H1 (cell line): ENCODE measurements around the gene STX18. TPM values are rescaled to one million over a fixed set of nuclear protein-coding genes. Genes with fewer than 3 reads are reported as not detected.

Source experiments
- CTCF ChIA-PET: fragments of 300-600 bp; sonication (Branson Sonifier 250); formaldehyde crosslinking; loops from one replicate; lab custom pipeline; 2021; ENCODE audit not compliant: partially characterized antibody; lab: Charles Lee
- POLR2A ChIA-PET: fragments of 300-600 bp; sonication (Branson Sonifier 250); formaldehyde crosslinking; loops from one replicate; lab custom pipeline; 2021; ENCODE audit warnings: inconsistent platforms; ENCODE audit not compliant: partially characterized antibody; lab: Charles Lee
- DNase-seq, 2 experiments: peaks; one replicate each; pipeline versions ENCODE4 v3.0.0 to v3.0.0-alpha.2; 2010 to 2022; ENCODE audit warnings: low spot score in 2 of 2, low read depth in 1 of 2, mixed read lengths in 1 of 2
- FAIRE-seq: peaks from 2 replicates; lab custom pipeline; 2011; peaks lifted over from hg19 to GRCh38; lab: Jason Lieb, UNC
- H2AFZ ChIP-seq: 2 replicates; pipeline ENCODE4 v1.8.1; 2012; ENCODE audit warnings: low read length, inconsistent platforms
- H2AK5ac ChIP-seq: 2 replicates; pipeline ENCODE4 v1.6.1; 2013; ENCODE audit warnings: low read depth, low read length
- H2BK120ac ChIP-seq: replicated peaks from 2 replicates; pipeline ENCODE3; 2013; ENCODE audit warnings: low read depth, low read length, inconsistent platforms
- H2BK12ac ChIP-seq: 2 replicates; pipeline ENCODE4 v1.6.1; 2013; ENCODE audit warnings: low read depth, low read length
- H2BK15ac ChIP-seq: 2 replicates; pipeline ENCODE4 v1.6.1; 2013; ENCODE audit warnings: low read length
- H2BK20ac ChIP-seq: 2 replicates; pipeline ENCODE4 v1.6.1; 2013; ENCODE audit warnings: low read length
- H2BK5ac ChIP-seq: 2 replicates; pipeline ENCODE4 v1.6.1; 2013; ENCODE audit warnings: low read depth, low read length
- H3K14ac ChIP-seq: 2 replicates; pipeline ENCODE4 v1.6.1; 2013; ENCODE audit warnings: inconsistent platforms; ENCODE audit not compliant: insufficient read length
- H3K18ac ChIP-seq: 2 replicates; pipeline ENCODE4 v1.6.1; 2013; ENCODE audit warnings: low read length; ENCODE audit errors: extremely low read depth
- H3K23ac ChIP-seq: 2 replicates; pipeline ENCODE4 v1.6.1; 2013; ENCODE audit warnings: inconsistent platforms; ENCODE audit not compliant: insufficient read length
- H3K23me2 ChIP-seq: 2 replicates; pipeline ENCODE4 v1.6.1; 2013; ENCODE audit warnings: low read depth, low read length
- H3K27ac ChIP-seq: 2 replicates; pipeline ENCODE4 v1.6.1; 2011; ENCODE audit warnings: low read depth, low read length, inconsistent platforms
- H3K27me3 ChIP-seq, 4 experiments: replicated peaks in 1 of 4; 1 replicate in 1 of 4; 2 replicates in 3 of 4; pipeline versions ENCODE4 v1.6.1 to v1.8.1; 2011 to 2013; ENCODE audit warnings: low read length in 3 of 4, mild to moderate bottlenecking in 3 of 4, inconsistent platforms in 2 of 4, mixed read lengths in 2 of 4, moderate library complexity in 1 of 4; ENCODE audit not compliant: control insufficient read depth in 3 of 4, insufficient read depth in 3 of 4; ENCODE audit errors: extremely low read depth in 1 of 4
- H3K36me3 ChIP-seq, 4 experiments: 2 replicates each; pipeline versions ENCODE4 v1.6.1 to v1.8.1; 2011 to 2013; ENCODE audit warnings: mild to moderate bottlenecking in 4 of 4, low read length in 3 of 4, moderate library complexity in 2 of 4, control low read depth in 1 of 4, inconsistent platforms in 1 of 4; ENCODE audit not compliant: insufficient read depth in 4 of 4, control insufficient read depth in 2 of 4
- H3K4ac ChIP-seq: replicated peaks from 2 replicates; pipeline ENCODE3; 2013; ENCODE audit warnings: low read length, low read depth, mixed read lengths, inconsistent platforms; ENCODE audit not compliant: insufficient read length
- H3K4me1 ChIP-seq, 4 experiments: replicated peaks in 1 of 4; 1 replicate in 1 of 4; 2 replicates in 3 of 4; pipeline versions ENCODE4 v1.6.1 to v1.8.1; 2011 to 2013; ENCODE audit warnings: low read length in 3 of 4, inconsistent platforms in 2 of 4, mixed read lengths in 1 of 4; ENCODE audit not compliant: insufficient read depth in 4 of 4, control insufficient read depth in 3 of 4
- H3K4me2 ChIP-seq, 2 experiments: 2 replicates each; pipeline versions ENCODE4 v1.6.1 to v1.8.1; 2011 to 2013; ENCODE audit warnings: low read depth in 2 of 2, low read length in 2 of 2, control low read depth in 1 of 2, inconsistent platforms in 1 of 2, mild to moderate bottlenecking in 1 of 2; ENCODE audit not compliant: insufficient read depth in 1 of 2
- H3K4me3 ChIP-seq, 4 experiments: fragments of 200-600, 300-600 bp in 1 of 4; sonication (generic), shearing (Covaris generic), sonication (Bioruptor Twin) in 1 of 4; 2 replicates each; pipeline versions ENCODE4 v1.5.1 to v1.8.1; 2011 to 2016; ENCODE audit warnings: low read length in 4 of 4, low read depth in 3 of 4, control low read depth in 2 of 4, inconsistent platforms in 2 of 4, mild to moderate bottlenecking in 2 of 4, mixed read lengths in 1 of 4, moderate library complexity in 1 of 4; ENCODE audit not compliant: insufficient read depth in 2 of 4; ENCODE audit errors: extremely low read depth in 1 of 4
- H3K56ac ChIP-seq: replicated peaks from 2 replicates; pipeline ENCODE3; 2013; ENCODE audit warnings: low read depth, mild to moderate bottlenecking, mixed read lengths, low read length, inconsistent platforms; ENCODE audit not compliant: insufficient read length
- H3K79me1 ChIP-seq: 2 replicates; pipeline ENCODE4 v1.6.1; 2013; ENCODE audit warnings: low read depth, low read length, control low read depth
- H3K79me2 ChIP-seq, 2 experiments: 2 replicates each; pipeline versions ENCODE4 v1.6.1 to v1.8.1; 2012 to 2013; ENCODE audit warnings: low read length in 2 of 2, mild to moderate bottlenecking in 2 of 2, inconsistent platforms in 1 of 2; ENCODE audit not compliant: insufficient read depth in 2 of 2, control insufficient read depth in 1 of 2
- H3K9ac ChIP-seq, 4 experiments: replicated peaks in 1 of 4; 1 replicate in 1 of 4; 2 replicates in 3 of 4; pipeline versions ENCODE4 v1.6.1 to v1.8.1; 2011 to 2013; ENCODE audit warnings: low read depth in 3 of 4, low read length in 3 of 4, control low read depth in 2 of 4, mild to moderate bottlenecking in 2 of 4, moderate library complexity in 2 of 4, inconsistent platforms in 1 of 4; ENCODE audit errors: extremely low read depth in 1 of 4
- H3K9me3 ChIP-seq, 2 experiments: 2 replicates each; pipeline versions ENCODE4 v1.6.1 to v1.8.1; 2012 to 2013; ENCODE audit warnings: mild to moderate bottlenecking in 2 of 2, moderate library complexity in 2 of 2, control low read depth in 1 of 2, inconsistent platforms in 1 of 2, low read depth in 1 of 2, low read length in 1 of 2, mixed read lengths in 1 of 2; ENCODE audit not compliant: insufficient read depth in 2 of 2
- H4K20me1 ChIP-seq, 2 experiments: replicated peaks in 1 of 2; 2 replicates each; pipeline versions ENCODE3 to v1.8.1; 2011 to 2013; ENCODE audit warnings: inconsistent platforms in 2 of 2, low read length in 2 of 2, mild to moderate bottlenecking in 1 of 2; ENCODE audit not compliant: insufficient read depth in 2 of 2, control insufficient read depth in 1 of 2
- H4K5ac ChIP-seq: 2 replicates; pipeline ENCODE4 v1.6.1; 2013; ENCODE audit warnings: low read length, low read depth, mixed read lengths, inconsistent platforms; ENCODE audit not compliant: insufficient read length
- H4K8ac ChIP-seq: 2 replicates; pipeline ENCODE4 v1.8.0; 2013; ENCODE audit warnings: mild to moderate bottlenecking, moderate library complexity, low read length, inconsistent platforms; ENCODE audit not compliant: insufficient read depth; ENCODE audit errors: extremely low read depth
- H4K91ac ChIP-seq: replicated peaks from 2 replicates; pipeline ENCODE3; 2013; ENCODE audit warnings: low read length, mixed read lengths, inconsistent platforms; ENCODE audit not compliant: insufficient read length
- ASH2L ChIP-seq: fragments of 200-600, 300-600 bp; sonication (generic); IDR thresholded peaks from one replicate; pipeline ENCODE4 v1.7.1; 2017; ENCODE audit warnings: low read length
- BACH1 ChIP-seq: IDR thresholded peaks from 2 replicates; pipeline ENCODE4 v1.6.1; 2012; ENCODE audit warnings: low read length, improper control_type of control experiment
- CTBP2 ChIP-seq: IDR thresholded peaks from 2 replicates; pipeline ENCODE4 v1.7.0; 2011; ENCODE audit warnings: borderline replicate concordance, mild to moderate bottlenecking, moderate library complexity, mixed read lengths, low read length; ENCODE audit not compliant: insufficient read depth, insufficient read length
- GABPA ChIP-seq: IDR thresholded peaks from 2 replicates; pipeline ENCODE4 v1.6.1; 2011; ENCODE audit warnings: mild to moderate bottlenecking, low read length, moderate library complexity, borderline replicate concordance; ENCODE audit not compliant: insufficient read depth
- MAFK ChIP-seq: IDR thresholded peaks from 2 replicates; pipeline ENCODE4 v1.6.1; 2012; ENCODE audit warnings: low read depth, mild to moderate bottlenecking, improper control_type of control experiment, low read length
- NANOG ChIP-seq: IDR thresholded peaks from 2 replicates; pipeline ENCODE4 v1.6.1; 2011; ENCODE audit warnings: low read length, low read depth, mild to moderate bottlenecking, inconsistent platforms; ENCODE audit not compliant: insufficient read depth, poor library complexity, severe bottlenecking
- POLR2AphosphoS5 ChIP-seq: IDR thresholded peaks from 2 replicates; pipeline ENCODE4 v1.6.1; 2011; ENCODE audit warnings: low read depth, low read length
- SIN3A ChIP-seq, 2 experiments: IDR thresholded peaks in 1 of 2; conservative IDR thresholded peaks in 1 of 2; 2 replicates each; pipeline ENCODE4 v1.6.1; 2011 to 2012; ENCODE audit warnings: low read length in 2 of 2, improper control_type of control experiment in 1 of 2, low read depth in 1 of 2, mild to moderate bottlenecking in 1 of 2
- TAF1 ChIP-seq: IDR thresholded peaks from 2 replicates; pipeline ENCODE4 v1.6.1; 2011; ENCODE audit warnings: mild to moderate bottlenecking, low read depth, low read length
- TEAD4 ChIP-seq: IDR thresholded peaks from 2 replicates; pipeline ENCODE4 v1.6.1; 2012; ENCODE audit warnings: low read depth, low read length, inconsistent platforms, mixed read lengths
- WGBS, 2 experiments: shearing (Covaris generic) in 1 of 2; methylation state at CpG; one replicate each; pipeline versions ENCODE4 v1.1.6 to v1.1.7; 2013 to 2015; ENCODE audit warnings: low lambda C conversion rate in 2 of 2, mixed read lengths in 2 of 2, inconsistent platforms in 1 of 2, low coverage in 1 of 2, missing lambda C conversion rate in 1 of 2; ENCODE audit not compliant: insufficient replicate concordance in 2 of 2, insufficient coverage in 1 of 2, insufficient read length in 1 of 2; ENCODE audit errors: extremely low coverage in 1 of 2, missing lambda C conversion rate in 1 of 2; 5-methylcytosine and 5-hydroxymethylcytosine counted together
- polyA plus RNA-seq, 7 experiments: library from polyadenylated mRNA; depleted of rRNA in 3 of 7; stranded (reverse) in 5 of 7; unstranded in 2 of 7; fragments of >200 nt in 5 of 7; fragments of 200-250 nt in 2 of 7; gene quantifications; 1 replicate in 5 of 7; 2 replicates in 1 of 7; 4 replicates in 1 of 7; pipeline versions ENCODE4 v1.2.1 to v1.2.3, GENCODE V29; 2011 to 2013; ENCODE audit warnings: missing spikeins in 2 of 7, mixed read lengths in 2 of 7
- total RNA-seq: library from RNA; stranded (reverse); fragmentation: NEBNext Ultra II Directional; extraction: Animal tissue kit (Norgen Biotek cat#: 25700); gene quantifications from 2 replicates; pipeline ENCODE4 v1.2.1, GENCODE V29; 2021

Gene STX18
- total and polyA plus RNA-seq, 2 of the 8 experiments (the other 6 are each of a cell fraction or from before 2014, with no cell fraction given), result 14.6 to 18.3 TPM

- no peak overlapping the region for H3K56ac ChIP-seq
- DNase-seq (no peak), FAIRE-seq (no peak)
- ChIA-PET CTCF (interaction anchor here (0.8 to 2.2 kb wide), 2 partner anchors 14 to 20 kb away, joined by 3 to 8 read pairs; no protein-coding TSS in a partner anchor), POLR2A (interaction anchor here (0.5 to 5.3 kb wide), 2 partner anchors 8 to 134 kb away, joined by 6 to 17 read pairs; partner anchors contain the start of gene STX18)
- no peaks in the 10 kb centered on the region for H3K4me1 ChIP-seq
- no peak overlapping the region for H4K91ac ChIP-seq
- peaks cover 0 to 17% of the 10 kb centered on the region in 2 experiments; a peak in 2 of 4 replicates for H3K79me2 ChIP-seq
- 84% methylated on average over 8 of the region's 8 CpGs; no CpG with 5 or more reads in 1 of the 2 experiments for WGBS, 2 experiments
- H3K36me3 ChIP-seq, result no peaks in the 10 kb centered on the region
- H4K8ac ChIP-seq, result no peak overlapping the region
- no peak overlapping the region for H2BK5ac ChIP-seq
- H3K27ac ChIP-seq, result no peak overlapping the region
- H3K4me3 ChIP-seq, result no peak overlapping the region
- H2BK120ac ChIP-seq, result no peak overlapping the region
- no peak overlapping the region for H2AFZ ChIP-seq
- H3K9ac ChIP-seq, result no peak overlapping the region
- H4K5ac ChIP-seq, result no peak overlapping the region
- no peak overlapping the region for H2BK15ac ChIP-seq
- no peaks in the 10 kb centered on the region; the same call in none of the 2 replicates for H3K79me1 ChIP-seq
- peaks cover 2 to 9% of the 10 kb centered on the region in 2 experiments for H4K20me1 ChIP-seq
- no peak overlapping the region for H3K23ac ChIP-seq
- no peak overlapping the region for H3K4me2 ChIP-seq
- H2BK12ac ChIP-seq, result no peak overlapping the region
- no peaks in the 10 kb centered on the region for H3K27me3 ChIP-seq
- H3K4ac ChIP-seq, result no peak overlapping the region
- H3K18ac ChIP-seq, result no peak overlapping the region
- H3K23me2 ChIP-seq, result no peaks in the 10 kb centered on the region
- no peak overlapping the region for H3K14ac ChIP-seq
- H2AK5ac ChIP-seq, result no peak overlapping the region
- H2BK20ac ChIP-seq, result no peak overlapping the region
- no peaks in the 10 kb centered on the region for H3K9me3 ChIP-seq
- no peak for TF ChIP-seq MAFK
- no peak for TF ChIP-seq TEAD4
- no peak for TF ChIP-seq POLR2AphosphoS5
- no peak for TF ChIP-seq TAF1
- TF ChIP-seq CTBP2, result no peak
- TF ChIP-seq GABPA, result no peak
- TF ChIP-seq ASH2L, result no peak
- no peak for TF ChIP-seq SIN3A (conservative IDR thresholded peaks at IDR 0.05 in 1 of 2, IDR thresholded peaks at IDR 0.05 in 1 of 2; ENCODE audit: low read depth in 1 of 2, low read length in 2 of 2)
- no peak for TF ChIP-seq NANOG
- TF ChIP-seq BACH1, result no peak
Observed at GRCh38 chr4:4533461-4534169, 8.2 kb downstream of the STX18 start.
